SK-N-SH treated with all-trans-retinoic acid at 6 μM for 48 hours (cell line): ENCODE results near the gene TMEM134.

Source experiments
- ATAC-seq: fragments of 200-7000 bp; cut with Tn5 transposase; 3 replicates; pipeline ENCODE4 v1.9.1; 2020; ENCODE audit warnings: mild to moderate bottlenecking, moderate library complexity
- CSDC2 ChIP-seq: fragments of 250-450 bp; sonication (Bioruptor Pico); IDR thresholded peaks from 2 replicates; pipeline ENCODE4 v1.5.0; 2020; ENCODE audit warnings: mild to moderate bottlenecking, moderate library complexity
- ESRRG ChIP-seq: fragments of 250-450 bp; sonication (Bioruptor Pico); IDR thresholded peaks from 2 replicates; pipeline ENCODE4 v1.6.1; 2021; ENCODE audit warnings: mild to moderate bottlenecking
- GLIS3 ChIP-seq: fragments of 250-450 bp; sonication (Bioruptor Pico); IDR thresholded peaks from 2 replicates; pipeline ENCODE4 v1.5.0; 2020; ENCODE audit warnings: mild to moderate bottlenecking, moderate library complexity
- ISL1 ChIP-seq: fragments of 250-450 bp; sonication (Bioruptor Pico); IDR thresholded peaks from 2 replicates; pipeline ENCODE4 v2.1.2; 2022; ENCODE audit warnings: mild to moderate bottlenecking, moderate library complexity
- OSR1 ChIP-seq: fragments of 250-450 bp; sonication (Bioruptor Pico); IDR thresholded peaks from 2 replicates; pipeline ENCODE4 v1.8.0; 2022; ENCODE audit warnings: moderate library complexity, mild to moderate bottlenecking, inconsistent platforms
- PPARA ChIP-seq: fragments of 250-450 bp; sonication (Bioruptor Pico); IDR thresholded peaks from 2 replicates; pipeline ENCODE4 v1.5.0; 2020; ENCODE audit warnings: mild to moderate bottlenecking, borderline replicate concordance
- RARB ChIP-seq: fragments of 250-450 bp; sonication (Bioruptor Pico); IDR thresholded peaks from 2 replicates; pipeline ENCODE4 v1.8.0; 2021; ENCODE audit warnings: mild to moderate bottlenecking, moderate library complexity
- SNAI2 ChIP-seq: fragments of 250-450 bp; sonication (Bioruptor Pico); IDR thresholded peaks from 2 replicates; pipeline ENCODE4 v1.5.0; 2020; ENCODE audit warnings: mild to moderate bottlenecking, moderate library complexity
- TOX ChIP-seq: fragments of 250-450 bp; sonication (Bioruptor Pico); IDR thresholded peaks from 2 replicates; pipeline ENCODE4 v1.8.0; 2021; ENCODE audit warnings: mild to moderate bottlenecking, moderate library complexity, borderline replicate concordance
- ZFP3 ChIP-seq: fragments of 250-450 bp; sonication (Bioruptor Pico); IDR thresholded peaks from 2 replicates; pipeline ENCODE4 v1.5.0; 2020; ENCODE audit warnings: mild to moderate bottlenecking, moderate library complexity
- ZFP30 ChIP-seq: fragments of 450-650 bp; formaldehyde crosslinking; IDR thresholded peaks from 2 replicates; pipeline ENCODE4 v1.5.0; 2022; ENCODE audit warnings: mild to moderate bottlenecking, moderate library complexity
- ZNF565 ChIP-seq: fragments of 450-650 bp; formaldehyde crosslinking; conservative IDR thresholded peaks from 2 replicates; pipeline ENCODE4 v1.5.0; 2020; ENCODE audit warnings: low read depth, mild to moderate bottlenecking, moderate library complexity
- ZNF70 ChIP-seq: fragments of 450-650 bp; formaldehyde crosslinking; IDR thresholded peaks from 2 replicates; pipeline ENCODE4 v1.5.0; 2020; ENCODE audit warnings: mild to moderate bottlenecking, moderate library complexity
- ZNF8 ChIP-seq: fragments of 450-650 bp; formaldehyde crosslinking; IDR thresholded peaks from 2 replicates; pipeline ENCODE4 v1.5.0; 2020; ENCODE audit warnings: mild to moderate bottlenecking, moderate library complexity
- TF ChIP-seq, protein P1 (sequence below): fragments of 250-450 bp; sonication (Bioruptor Pico); IDR thresholded peaks from 2 replicates; pipeline ENCODE4 v1.5.0; 2020; ENCODE audit warnings: mild to moderate bottlenecking, moderate library complexity
- TF ChIP-seq, protein P2 (sequence below): fragments of 250-450 bp; sonication (Bioruptor Pico); IDR thresholded peaks from 2 replicates; pipeline ENCODE4 v1.8.0; 2020; ENCODE audit warnings: mild to moderate bottlenecking, moderate library complexity, borderline replicate concordance
- TF ChIP-seq, protein P3 (sequence below): fragments of 250-450 bp; sonication (Bioruptor Pico); IDR thresholded peaks from 2 replicates; pipeline ENCODE4 v1.5.1; 2020; ENCODE audit warnings: low read depth, mild to moderate bottlenecking, moderate library complexity
- TF ChIP-seq, protein P4 (sequence below): fragments of 250-450 bp; sonication (Bioruptor Pico); IDR thresholded peaks from 2 replicates; pipeline ENCODE4 v1.5.1; 2021; ENCODE audit warnings: mild to moderate bottlenecking, moderate library complexity
- TF ChIP-seq, protein P5 (sequence below): fragments of 250-450 bp; sonication (Bioruptor Pico); IDR thresholded peaks from 2 replicates; pipeline ENCODE4 v1.8.0; 2021; ENCODE audit warnings: low read depth, mild to moderate bottlenecking, moderate library complexity, borderline replicate concordance

Gene TMEM134

DNA sequence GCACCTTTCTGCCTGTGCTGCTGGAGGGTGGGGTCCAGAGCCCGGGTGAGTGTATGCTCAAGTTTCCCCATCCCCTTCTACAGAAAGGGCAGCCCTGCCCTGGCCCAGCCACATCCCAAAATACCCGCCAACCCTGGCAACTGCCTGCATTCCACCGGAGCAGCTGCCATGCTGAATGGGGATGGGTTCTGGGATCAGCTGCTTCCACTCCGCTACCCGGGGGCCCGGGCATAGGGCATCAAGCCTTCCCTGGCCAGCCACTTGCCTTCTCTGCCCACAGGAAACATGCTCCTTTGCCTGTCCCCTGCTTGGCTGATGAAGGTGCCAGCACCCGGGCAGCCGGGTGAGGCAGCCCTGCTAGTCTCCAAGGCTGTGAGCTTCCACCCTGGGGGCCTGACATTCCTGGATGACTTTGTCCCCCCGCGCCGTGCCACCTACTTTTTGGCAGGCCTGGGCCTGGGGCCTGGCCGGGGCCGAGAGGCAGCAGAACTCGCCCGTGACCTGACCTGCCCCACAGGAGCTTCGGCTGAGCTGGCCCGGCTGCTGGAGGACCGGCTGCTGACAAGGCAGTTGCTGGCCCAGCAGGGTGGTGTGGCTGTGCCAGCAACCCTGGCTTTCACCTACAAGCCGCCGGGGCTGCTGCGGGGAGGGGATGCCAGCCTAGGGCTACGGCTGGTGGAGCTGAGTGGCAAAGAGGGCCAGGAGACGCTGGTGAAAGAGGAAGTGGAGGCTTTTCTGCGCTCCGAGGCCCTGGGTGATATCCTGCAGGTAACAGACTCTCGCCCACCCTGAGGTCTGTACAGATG, 50.4 kb downstream of the TMEM134 start (continued):
- TF ChIP-seq, protein P1, sequence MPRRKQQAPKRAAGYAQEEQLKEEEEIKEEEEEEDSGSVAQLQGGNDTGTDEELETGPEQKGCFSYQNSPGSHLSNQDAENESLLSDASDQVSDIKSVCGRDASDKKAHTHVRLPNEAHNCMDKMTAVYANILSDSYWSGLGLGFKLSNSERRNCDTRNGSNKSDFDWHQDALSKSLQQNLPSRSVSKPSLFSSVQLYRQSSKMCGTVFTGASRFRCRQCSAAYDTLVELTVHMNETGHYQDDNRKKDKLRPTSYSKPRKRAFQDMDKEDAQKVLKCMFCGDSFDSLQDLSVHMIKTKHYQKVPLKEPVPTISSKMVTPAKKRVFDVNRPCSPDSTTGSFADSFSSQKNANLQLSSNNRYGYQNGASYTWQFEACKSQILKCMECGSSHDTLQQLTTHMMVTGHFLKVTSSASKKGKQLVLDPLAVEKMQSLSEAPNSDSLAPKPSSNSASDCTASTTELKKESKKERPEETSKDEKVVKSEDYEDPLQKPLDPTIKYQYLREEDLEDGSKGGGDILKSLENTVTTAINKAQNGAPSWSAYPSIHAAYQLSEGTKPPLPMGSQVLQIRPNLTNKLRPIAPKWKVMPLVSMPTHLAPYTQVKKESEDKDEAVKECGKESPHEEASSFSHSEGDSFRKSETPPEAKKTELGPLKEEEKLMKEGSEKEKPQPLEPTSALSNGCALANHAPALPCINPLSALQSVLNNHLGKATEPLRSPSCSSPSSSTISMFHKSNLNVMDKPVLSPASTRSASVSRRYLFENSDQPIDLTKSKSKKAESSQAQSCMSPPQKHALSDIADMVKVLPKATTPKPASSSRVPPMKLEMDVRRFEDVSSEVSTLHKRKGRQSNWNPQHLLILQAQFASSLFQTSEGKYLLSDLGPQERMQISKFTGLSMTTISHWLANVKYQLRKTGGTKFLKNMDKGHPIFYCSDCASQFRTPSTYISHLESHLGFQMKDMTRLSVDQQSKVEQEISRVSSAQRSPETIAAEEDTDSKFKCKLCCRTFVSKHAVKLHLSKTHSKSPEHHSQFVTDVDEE: no peak
- no peak for TF ChIP-seq ESRRG (CRISPR knock-in tag)
- no peak for TF ChIP-seq SNAI2 (CRISPR knock-in tag)
- TF ChIP-seq RARB: no peak
- no peak for TF ChIP-seq GLIS3 (CRISPR knock-in tag)
- no peak for TF ChIP-seq PPARA (CRISPR knock-in tag)

DNA sequence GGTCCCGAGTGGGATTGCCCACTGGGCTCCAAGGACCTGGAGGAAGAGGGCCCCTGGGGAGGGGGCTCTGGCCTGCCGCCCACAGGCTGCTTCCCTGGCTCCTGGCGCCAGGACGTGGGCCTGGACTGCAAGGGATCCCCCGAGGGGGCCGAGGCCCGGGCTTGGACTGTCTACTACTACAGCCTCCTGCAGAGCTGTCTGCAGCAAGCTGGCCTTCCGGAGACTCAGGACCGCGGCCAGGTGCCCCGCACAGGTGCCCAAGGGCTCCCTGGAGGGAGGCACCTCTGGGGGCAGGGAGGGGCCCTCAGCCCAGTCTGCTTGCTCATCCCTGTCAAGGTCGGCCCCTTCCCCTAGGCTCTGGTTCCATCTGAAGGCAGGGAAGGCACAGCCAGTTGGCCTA, 51.6 kb downstream of the TMEM134 start:
- no peak for ATAC-seq
- TF ChIP-seq TOX (CRISPR knock-in tag) (no peak), ISL1 (CRISPR knock-in tag) (no peak), ZFP3 (CRISPR knock-in tag) (no peak)

DNA sequence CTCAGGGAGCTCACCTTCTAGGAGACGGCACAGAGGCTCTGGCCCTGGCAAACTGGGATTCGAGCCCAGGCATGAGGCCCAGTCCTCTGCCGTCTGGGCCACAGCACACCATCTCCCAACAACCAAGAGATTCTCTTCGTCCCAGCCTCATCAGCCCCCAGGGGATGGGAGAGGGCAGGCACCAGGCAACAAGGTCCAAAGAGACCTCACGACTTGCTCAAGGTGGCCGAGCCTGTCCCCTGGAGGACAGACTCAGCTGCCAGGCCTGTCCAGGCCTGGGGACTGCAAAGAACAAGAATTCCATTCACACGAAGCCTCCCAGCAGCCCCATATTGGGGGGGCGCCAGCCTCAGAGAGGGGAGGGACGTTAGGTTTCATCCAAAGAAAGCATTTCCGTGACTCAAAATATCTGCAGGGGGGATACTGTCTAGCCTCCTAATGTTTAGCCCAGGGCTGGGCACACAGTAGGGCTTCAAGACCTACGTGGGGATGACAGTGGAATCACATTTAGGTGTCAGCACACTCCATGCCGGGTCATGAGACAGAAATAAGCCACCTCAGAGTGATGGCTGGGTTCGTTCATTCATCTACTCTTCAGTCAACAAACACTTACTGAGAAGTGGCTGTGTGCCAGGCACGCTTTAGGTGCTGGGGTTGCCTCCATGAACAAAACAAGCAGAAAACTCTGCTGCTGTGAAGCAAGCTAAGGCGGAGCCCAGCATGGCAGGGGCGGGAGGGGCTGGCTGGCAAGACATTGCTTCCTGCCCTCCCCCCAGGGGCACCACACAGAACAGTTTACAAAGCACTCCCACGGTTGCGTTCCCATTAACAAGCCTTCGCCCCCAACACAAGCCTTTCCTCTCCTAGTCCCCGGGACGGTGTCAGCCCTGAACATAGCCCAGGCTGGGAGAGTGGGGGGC, 52.4 kb downstream of the TMEM134 start:
- no peak for ATAC-seq
- TF ChIP-seq, protein P1: no peak
- TF ChIP-seq GLIS3 (CRISPR knock-in tag) (no peak), ZNF70 (no peak), ZFP30 (CRISPR knock-in tag) (no peak), ZNF565 (no peak), TOX (CRISPR knock-in tag) (no peak), ZNF8 (CRISPR knock-in tag) (no peak)

DNA sequence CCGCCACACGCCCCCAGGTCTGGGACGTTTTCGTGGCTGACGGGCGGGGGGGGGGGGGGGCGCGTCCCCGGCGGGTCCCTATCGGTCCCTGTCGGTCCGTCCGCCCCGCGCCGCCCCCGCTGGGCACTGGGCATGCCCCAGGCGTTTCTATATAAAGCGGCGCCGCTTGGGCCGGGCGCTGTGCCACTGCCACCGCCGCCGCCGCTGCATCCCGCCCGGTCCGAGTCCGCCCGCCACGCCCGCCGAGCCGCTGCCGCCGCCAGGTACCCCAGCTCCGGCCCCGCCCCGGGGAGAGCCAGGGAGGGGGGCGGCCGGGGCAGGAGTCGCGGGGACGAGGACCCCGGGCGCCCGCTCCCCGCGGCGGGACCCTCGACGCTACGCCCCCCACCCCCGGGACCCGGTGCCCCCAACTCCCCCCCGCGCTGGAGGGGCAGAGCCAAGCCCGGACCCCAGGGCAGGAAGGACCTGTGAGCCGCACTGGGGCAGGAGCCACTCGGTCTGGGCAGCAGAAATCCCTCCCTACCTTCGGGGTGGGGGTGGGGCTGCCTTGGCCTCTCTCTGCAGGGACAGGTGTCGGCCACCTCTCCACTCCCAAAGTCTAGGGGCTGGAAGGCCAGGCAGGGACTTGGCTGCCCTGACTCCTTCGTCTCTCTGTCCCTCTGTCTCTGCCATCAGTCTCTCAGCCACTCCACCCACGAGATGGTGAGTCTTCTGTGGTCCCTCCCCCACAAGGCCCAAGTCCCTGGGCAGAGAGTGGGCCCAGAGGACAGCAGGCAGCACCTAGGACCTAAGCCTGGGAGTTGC, 53.3 kb downstream of the TMEM134 start, which contains the start of gene CARNS1:
Gene CARNS1 (plus strand): TSS at position 178 of the 804 bp plus-strand sequence. CDS start 522 bp downstream, at position 700.
- no peak for ATAC-seq
- TF ChIP-seq ZFP3 (CRISPR knock-in tag) (no peak), ZNF565 (no peak), ZNF70 (no peak), ZNF8 (CRISPR knock-in tag) (no peak), SNAI2 (CRISPR knock-in tag) (no peak), PPARA (CRISPR knock-in tag) (no peak), OSR1 (no peak), ESRRG (CRISPR knock-in tag) (no peak), CSDC2 (CRISPR knock-in tag) (no peak)
- TF ChIP-seq, protein P2, sequence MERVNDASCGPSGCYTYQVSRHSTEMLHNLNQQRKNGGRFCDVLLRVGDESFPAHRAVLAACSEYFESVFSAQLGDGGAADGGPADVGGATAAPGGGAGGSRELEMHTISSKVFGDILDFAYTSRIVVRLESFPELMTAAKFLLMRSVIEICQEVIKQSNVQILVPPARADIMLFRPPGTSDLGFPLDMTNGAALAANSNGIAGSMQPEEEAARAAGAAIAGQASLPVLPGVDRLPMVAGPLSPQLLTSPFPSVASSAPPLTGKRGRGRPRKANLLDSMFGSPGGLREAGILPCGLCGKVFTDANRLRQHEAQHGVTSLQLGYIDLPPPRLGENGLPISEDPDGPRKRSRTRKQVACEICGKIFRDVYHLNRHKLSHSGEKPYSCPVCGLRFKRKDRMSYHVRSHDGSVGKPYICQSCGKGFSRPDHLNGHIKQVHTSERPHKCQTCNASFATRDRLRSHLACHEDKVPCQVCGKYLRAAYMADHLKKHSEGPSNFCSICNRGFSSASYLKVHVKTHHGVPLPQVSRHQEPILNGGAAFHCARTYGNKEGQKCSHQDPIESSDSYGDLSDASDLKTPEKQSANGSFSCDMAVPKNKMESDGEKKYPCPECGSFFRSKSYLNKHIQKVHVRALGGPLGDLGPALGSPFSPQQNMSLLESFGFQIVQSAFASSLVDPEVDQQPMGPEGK: no peak
- TF ChIP-seq, protein P3, sequence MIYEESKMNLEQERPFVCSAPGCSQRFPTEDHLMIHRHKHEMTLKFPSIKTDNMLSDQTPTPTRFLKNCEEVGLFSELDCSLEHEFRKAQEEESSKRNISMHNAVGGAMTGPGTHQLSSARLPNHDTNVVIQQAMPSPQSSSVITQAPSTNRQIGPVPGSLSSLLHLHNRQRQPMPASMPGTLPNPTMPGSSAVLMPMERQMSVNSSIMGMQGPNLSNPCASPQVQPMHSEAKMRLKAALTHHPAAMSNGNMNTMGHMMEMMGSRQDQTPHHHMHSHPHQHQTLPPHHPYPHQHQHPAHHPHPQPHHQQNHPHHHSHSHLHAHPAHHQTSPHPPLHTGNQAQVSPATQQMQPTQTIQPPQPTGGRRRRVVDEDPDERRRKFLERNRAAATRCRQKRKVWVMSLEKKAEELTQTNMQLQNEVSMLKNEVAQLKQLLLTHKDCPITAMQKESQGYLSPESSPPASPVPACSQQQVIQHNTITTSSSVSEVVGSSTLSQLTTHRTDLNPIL (CRISPR knock-in tag): no peak
- TF ChIP-seq, protein P4, sequence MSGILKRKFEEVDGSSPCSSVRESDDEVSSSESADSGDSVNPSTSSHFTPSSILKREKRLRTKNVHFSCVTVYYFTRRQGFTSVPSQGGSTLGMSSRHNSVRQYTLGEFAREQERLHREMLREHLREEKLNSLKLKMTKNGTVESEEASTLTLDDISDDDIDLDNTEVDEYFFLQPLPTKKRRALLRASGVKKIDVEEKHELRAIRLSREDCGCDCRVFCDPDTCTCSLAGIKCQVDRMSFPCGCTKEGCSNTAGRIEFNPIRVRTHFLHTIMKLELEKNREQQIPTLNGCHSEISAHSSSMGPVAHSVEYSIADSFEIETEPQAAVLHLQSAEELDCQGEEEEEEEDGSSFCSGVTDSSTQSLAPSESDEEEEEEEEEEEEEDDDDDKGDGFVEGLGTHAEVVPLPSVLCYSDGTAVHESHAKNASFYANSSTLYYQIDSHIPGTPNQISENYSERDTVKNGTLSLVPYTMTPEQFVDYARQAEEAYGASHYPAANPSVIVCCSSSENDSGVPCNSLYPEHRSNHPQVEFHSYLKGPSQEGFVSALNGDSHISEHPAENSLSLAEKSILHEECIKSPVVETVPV: no peak
- TF ChIP-seq, protein P5, sequence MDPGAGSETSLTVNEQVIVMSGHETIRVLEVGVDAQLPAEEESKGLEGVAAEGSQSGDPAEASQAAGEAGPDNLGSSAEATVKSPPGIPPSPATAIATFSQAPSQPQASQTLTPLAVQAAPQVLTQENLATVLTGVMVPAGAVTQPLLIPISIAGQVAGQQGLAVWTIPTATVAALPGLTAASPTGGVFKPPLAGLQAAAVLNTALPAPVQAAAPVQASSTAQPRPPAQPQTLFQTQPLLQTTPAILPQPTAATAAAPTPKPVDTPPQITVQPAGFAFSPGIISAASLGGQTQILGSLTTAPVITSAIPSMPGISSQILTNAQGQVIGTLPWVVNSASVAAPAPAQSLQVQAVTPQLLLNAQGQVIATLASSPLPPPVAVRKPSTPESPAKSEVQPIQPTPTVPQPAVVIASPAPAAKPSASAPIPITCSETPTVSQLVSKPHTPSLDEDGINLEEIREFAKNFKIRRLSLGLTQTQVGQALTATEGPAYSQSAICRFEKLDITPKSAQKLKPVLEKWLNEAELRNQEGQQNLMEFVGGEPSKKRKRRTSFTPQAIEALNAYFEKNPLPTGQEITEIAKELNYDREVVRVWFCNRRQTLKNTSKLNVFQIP (CRISPR knock-in tag): no peak
